ENCODE measurements around the gene RPL36.
"Not testable (repeated sequence)": the region's sequence is repeated elsewhere in the genome, so short reads cannot be mapped to it uniquely, and the experiment has no call there.

Gene RPL36

GRCh38 chr19:5679289-5680083, 10.6 kb upstream of the RPL36 start:
- DNase-seq (ENCODE audit: low spot score in 2 of 2), result no peak
- peaks cover 3% of the 10 kb centered on the region; the same call in 1 of the 2 replicates for H3K36me3 ChIP-seq (replicated peaks)
- in situ Hi-C loops (cut with MboI; ENCODE audit: low sequenced_read_pairs), result no loop called here
- H3K4me3 ChIP-seq, result peak overlapping the region; percentile 99
- no peaks in the 10 kb centered on the region for H3K9me3 ChIP-seq
- no peaks in the 10 kb centered on the region for H3K27me3 ChIP-seq (ENCODE audit: low read depth)
- H3K4me1 ChIP-seq, result peaks cover 7% of the 10 kb centered on the region

GRCh38 chr19:5680084-5680436, 10.0 kb upstream of the RPL36 start:
- Histone ChIP-seq H3K4me1 (peaks cover 7% of the 10 kb centered on the region), H3K9me3 (no peaks in the 10 kb centered on the region), H3K4me3 (peak overlapping the region; percentile 99), H3K36me3 (replicated peaks) (peaks cover 3% of the 10 kb centered on the region; the same call in 1 of the 2 replicates), H3K27me3 (ENCODE audit: low read depth) (no peaks in the 10 kb centered on the region)
- in situ Hi-C loops (cut with MboI; ENCODE audit: low sequenced_read_pairs), result no loop called here
- no peak for DNase-seq (ENCODE audit: low spot score in 2 of 2)

DNA sequence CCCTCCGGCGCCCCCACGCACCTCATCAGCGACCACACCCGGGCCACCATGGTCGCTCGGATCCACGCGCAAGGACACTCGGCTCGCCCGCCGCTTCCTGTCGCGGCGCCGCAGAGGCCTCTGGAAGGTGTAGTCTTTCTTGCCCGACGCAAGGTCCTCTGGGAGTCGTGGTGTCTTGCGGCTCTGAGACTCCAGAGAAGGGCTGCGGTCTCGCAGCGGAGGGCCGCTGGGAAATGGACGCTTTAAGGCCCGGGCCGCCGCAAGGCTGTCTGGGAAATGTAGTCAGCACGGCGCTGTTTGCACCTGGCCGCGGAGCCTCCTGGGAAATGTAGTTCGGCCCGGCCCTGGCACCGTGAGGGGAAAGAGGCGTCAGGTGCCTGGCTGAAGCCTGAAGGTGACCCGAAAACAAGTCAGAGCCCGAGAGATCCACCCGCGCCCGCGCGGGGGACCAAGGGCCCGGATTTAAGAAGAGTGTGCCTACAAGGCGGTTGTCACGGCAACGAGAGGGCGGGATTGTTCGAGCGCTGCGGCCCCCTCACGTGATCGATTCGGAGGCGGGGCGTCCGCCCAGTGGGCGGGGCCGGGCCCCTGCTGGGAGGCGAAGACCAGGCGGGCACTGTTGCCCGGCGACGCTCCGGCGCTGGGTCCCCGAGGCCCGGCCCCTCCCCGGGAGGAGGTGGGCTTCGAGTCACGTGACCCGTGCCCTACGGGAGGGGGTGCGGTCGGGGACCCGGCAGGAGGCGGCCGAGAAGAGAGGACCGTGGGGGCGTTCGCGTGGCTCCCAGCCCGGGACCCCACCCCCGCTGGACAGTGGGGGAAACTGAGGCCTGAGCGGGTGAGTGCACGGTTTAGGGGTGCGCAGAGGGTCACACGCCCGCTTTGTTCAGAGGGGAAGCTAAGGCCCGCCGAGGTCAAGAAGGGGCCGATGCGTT, 9.4 kb upstream of the RPL36 start, which contains the start of the genes HSD11B1L and MICOS13:
Gene HSD11B1L (plus strand): TSS at position 591 of the 932 bp plus-strand sequence. CDS start 3,806 bp downstream, outside the sequence.
Gene MICOS13 (minus strand): TSS at position 80 of the 932 bp plus-strand sequence. CDS start 30 bp downstream, at position 50.
- peaks cover 3% of the 10 kb centered on the region; the same call in 1 of the 2 replicates for H3K36me3 ChIP-seq (replicated peaks)
- DNase-seq (ENCODE audit: low spot score in 2 of 2), result peak; percentile 98
- H3K4me1 ChIP-seq, result peaks cover 7% of the 10 kb centered on the region
- H3K27me3 ChIP-seq (ENCODE audit: low read depth), result no peaks in the 10 kb centered on the region
- H3K4me3 ChIP-seq, result peak within 1 kb of the TSS; percentile 99
- H3K9me3 ChIP-seq, result no peaks in the 10 kb centered on the region
- in situ Hi-C loops (cut with MboI; ENCODE audit: low sequenced_read_pairs), result no loop called here

- no peak for DNase-seq (ENCODE audit: low spot score in 2 of 2)
- Histone ChIP-seq H3K4me3 (peak overlapping the region; percentile 99), H3K9me3 (no peaks in the 10 kb centered on the region), H3K36me3 (replicated peaks) (peaks cover 3% of the 10 kb centered on the region; the same call in 1 of the 2 replicates), H3K4me1 (peaks cover 10% of the 10 kb centered on the region), H3K27me3 (ENCODE audit: low read depth) (no peaks in the 10 kb centered on the region)
- in situ Hi-C loops (cut with MboI; ENCODE audit: low sequenced_read_pairs), result no loop called here
These were observed 8.5 kb upstream of the RPL36 start for GRCh38 chr19:5681391-5682106.

DNA sequence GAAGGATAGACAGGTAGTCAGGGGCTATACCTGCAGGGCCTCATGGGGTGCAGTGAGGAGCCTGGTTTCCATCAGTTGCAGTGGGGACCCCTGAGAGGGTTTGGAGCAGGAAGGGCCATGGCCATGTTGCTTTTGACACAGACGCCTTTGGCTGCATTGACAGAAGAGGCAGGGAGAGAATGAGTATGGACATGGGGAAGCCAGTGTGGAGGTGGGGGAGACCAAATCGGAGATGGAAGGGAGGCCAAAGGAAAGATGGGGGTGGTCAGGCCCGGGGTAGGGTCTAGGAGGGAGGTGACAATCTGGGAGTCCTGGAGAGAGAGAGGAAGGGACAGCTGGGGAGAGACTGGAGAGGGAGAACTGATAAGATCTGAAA, 8.0 kb upstream of the RPL36 start:
- in situ Hi-C loops (cut with MboI; ENCODE audit: low sequenced_read_pairs), result no loop called here
- Histone ChIP-seq H3K9me3 (no peaks in the 10 kb centered on the region), H3K36me3 (replicated peaks) (peaks cover 3% of the 10 kb centered on the region; the same call in 1 of the 2 replicates), H3K4me3 (no peak overlapping the region), H3K4me1 (peaks cover 10% of the 10 kb centered on the region), H3K27me3 (ENCODE audit: low read depth) (no peaks in the 10 kb centered on the region)
- no peak for DNase-seq (ENCODE audit: low spot score in 2 of 2)

GRCh38 chr19:5683177-5683886, 6.8 kb upstream of the RPL36 start:
- H3K4me1 ChIP-seq, result peaks cover 13% of the 10 kb centered on the region
- no peak for DNase-seq (ENCODE audit: low spot score in 2 of 2)
- H3K36me3 ChIP-seq (replicated peaks), result peaks cover under 1% of the 10 kb centered on the region; the same call in 1 of the 2 replicates
- no peaks in the 10 kb centered on the region for H3K27me3 ChIP-seq (ENCODE audit: low read depth)
- no peak overlapping the region for H3K4me3 ChIP-seq
- in situ Hi-C loops (cut with MboI; ENCODE audit: low sequenced_read_pairs), result no loop called here
- H3K9me3 ChIP-seq, result no peaks in the 10 kb centered on the region

DNA sequence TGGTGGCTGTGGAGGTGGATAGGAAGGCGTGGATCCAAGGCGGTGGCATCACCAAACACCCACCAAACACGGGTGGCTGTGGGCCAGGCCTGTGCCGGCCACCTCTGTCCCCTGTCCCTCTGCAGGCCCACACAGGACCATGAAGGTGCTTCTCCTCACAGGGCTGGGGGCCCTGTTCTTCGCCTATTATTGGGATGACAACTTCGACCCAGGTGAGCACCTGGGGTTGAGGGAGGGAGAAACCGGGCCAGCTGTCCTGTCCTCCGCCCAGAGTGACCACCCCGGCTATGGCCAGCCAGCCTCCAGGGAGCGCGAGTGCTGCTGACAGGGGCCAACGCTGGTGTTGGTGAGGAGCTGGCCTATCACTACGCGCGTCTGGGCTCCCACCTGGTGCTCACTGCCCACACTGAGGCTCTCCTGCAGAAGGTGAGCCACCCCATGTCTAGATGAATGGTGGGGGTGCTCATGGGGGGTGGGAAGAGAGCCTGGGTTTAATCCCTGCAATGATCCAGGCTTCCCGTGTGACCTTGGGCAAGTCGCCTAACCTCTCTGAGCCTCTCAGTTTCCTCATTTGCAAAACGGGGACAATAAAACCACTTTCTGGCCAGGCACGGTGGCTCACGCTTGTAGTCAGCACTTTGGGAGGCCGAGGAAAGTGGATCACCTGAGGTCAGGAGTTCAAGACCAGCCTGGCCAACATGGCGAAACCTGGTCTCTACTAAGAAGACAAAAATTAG, 5.2 kb upstream of the RPL36 start:
- H3K4me3 ChIP-seq, result no peak overlapping the region
- H3K36me3 ChIP-seq (replicated peaks), result no peaks in the 10 kb centered on the region; the same call in 1 of the 2 replicates
- peaks cover 9% of the 10 kb centered on the region for H3K4me1 ChIP-seq
- no peak for DNase-seq (ENCODE audit: low spot score in 2 of 2)
- no peaks in the 10 kb centered on the region for H3K9me3 ChIP-seq
- no peaks in the 10 kb centered on the region for H3K27me3 ChIP-seq (ENCODE audit: low read depth)
- in situ Hi-C loops (cut with MboI; ENCODE audit: low sequenced_read_pairs), result no loop called here

- H3K4me3 ChIP-seq, result peak overlapping the region; percentile 54
- in situ Hi-C loops (cut with MboI; ENCODE audit: low sequenced_read_pairs), result no loop called here
These were observed 3.8 kb upstream of the RPL36 start for GRCh38 chr19:5686326-5686646.

GRCh38 chr19:5686647-5687359, 3.3 kb upstream of the RPL36 start:
- Histone ChIP-seq H3K4me1 (peaks cover 7% of the 10 kb centered on the region), H3K9me3 (no peaks in the 10 kb centered on the region), H3K36me3 (replicated peaks) (peaks cover 16% of the 10 kb centered on the region), H3K27me3 (ENCODE audit: low read depth) (no peaks in the 10 kb centered on the region), H3K4me3 (peak overlapping the region; percentile 54)
- in situ Hi-C loops (cut with MboI; ENCODE audit: low sequenced_read_pairs), result no loop called here
- DNase-seq (ENCODE audit: low spot score in 2 of 2), result peak; percentile 87 to 100

More at GRCh38 chr19:5686326-5686646, 3.8 kb upstream of the RPL36 start:
- peaks cover 11% of the 10 kb centered on the region for H3K36me3 ChIP-seq (replicated peaks)
- no peaks in the 10 kb centered on the region for H3K27me3 ChIP-seq (ENCODE audit: low read depth)
- H3K4me1 ChIP-seq, result peaks cover 7% of the 10 kb centered on the region
- no peaks in the 10 kb centered on the region for H3K9me3 ChIP-seq
- no peak for DNase-seq (ENCODE audit: low spot score in 2 of 2)

- peak overlapping the region; percentile 54 for H3K4me3 ChIP-seq
- peaks cover 13% of the 10 kb centered on the region for H3K4me1 ChIP-seq
- in situ Hi-C loops (cut with MboI; ENCODE audit: low sequenced_read_pairs), result no loop called here
- H3K27me3 ChIP-seq (ENCODE audit: low read depth), result no peaks in the 10 kb centered on the region
- no peaks in the 10 kb centered on the region for H3K9me3 ChIP-seq
- H3K36me3 ChIP-seq (replicated peaks), result peaks cover 24% of the 10 kb centered on the region
- DNase-seq (ENCODE audit: low spot score in 2 of 2), result no peak
These were observed 2.5 kb upstream of the RPL36 start for GRCh38 chr19:5687360-5688198.

DNA sequence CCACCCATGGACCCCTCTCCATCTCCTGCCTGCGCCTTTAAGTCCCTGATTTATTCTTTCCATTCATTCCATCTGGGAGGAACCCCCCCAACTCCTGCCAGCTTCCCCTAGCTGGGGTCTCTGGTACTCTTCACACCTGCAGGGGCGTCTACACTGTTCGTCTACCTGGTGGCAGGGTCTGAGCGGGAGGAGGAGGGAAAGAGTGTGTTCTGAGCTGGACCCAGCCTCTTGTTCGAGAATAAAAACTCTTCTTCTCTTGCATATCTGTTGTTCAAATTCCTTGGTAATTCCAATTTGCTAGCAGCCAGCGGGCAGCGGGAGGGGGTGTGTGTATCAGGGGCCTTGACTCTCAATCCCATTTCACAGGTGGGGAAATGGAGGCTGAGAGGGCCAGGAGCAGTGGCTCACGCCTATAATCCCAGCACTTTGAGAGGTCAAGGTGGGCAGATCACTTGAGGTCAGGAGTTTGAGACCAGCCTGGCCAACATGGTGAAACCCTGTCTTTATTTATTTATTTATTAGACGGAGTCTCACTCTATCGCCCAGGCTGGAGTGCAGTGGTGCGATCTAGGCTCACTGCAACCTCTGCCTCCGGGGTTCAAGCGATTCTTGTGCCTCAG, 1.7 kb upstream of the RPL36 start:
- H3K4me3 ChIP-seq; in situ Hi-C loops (cut with MboI; ENCODE audit: low sequenced_read_pairs); H3K9me3 ChIP-seq; H3K27me3 ChIP-seq (ENCODE audit: low read depth); DNase-seq (ENCODE audit: low spot score in 2 of 2): not testable (repeated sequence)
- H3K4me1 ChIP-seq, result peaks cover 14% of the 10 kb centered on the region
- peaks cover 32% of the 10 kb centered on the region for H3K36me3 ChIP-seq (replicated peaks)

All from HAP-1 (cell line).